SU-DHL-6 (cell line): ENCODE measurements around the gene ANKS1B.

Source experiments
- H2AFZ ChIP-seq: fragments of 200-600 bp; sonication (generic); 2 replicates; pipeline ENCODE4 v1.6.1; 2014; ENCODE audit warnings: low read depth, mild to moderate bottlenecking, moderate library complexity, mixed read lengths, antibody characterized with exemption, low read length; ENCODE audit not compliant: severe bottlenecking
- H3F3A ChIP-seq: fragments of 200-600 bp; shearing (Covaris generic); 2 replicates; pipeline ENCODE4 v1.6.0; 2016; ENCODE audit warnings: antibody characterized with exemption, mild to moderate bottlenecking; ENCODE audit not compliant: insufficient read depth
- H3K27ac ChIP-seq: fragments of 200-600 bp; sonication (generic); 2 replicates; pipeline ENCODE4 v1.5.1; 2016; ENCODE audit warnings: low read depth, mild to moderate bottlenecking, low read length, moderate library complexity, mixed read lengths
- H3K27me3 ChIP-seq: fragments of 200-600 bp; sonication (generic), shearing (Covaris generic); 2 replicates; pipeline ENCODE4 v1.6.0; 2014; ENCODE audit warnings: mild to moderate bottlenecking, low read length
- H3K36me3 ChIP-seq: fragments of 200-600 bp; sonication (generic); 2 replicates; pipeline ENCODE4 v1.6.1; 2014; ENCODE audit warnings: mild to moderate bottlenecking, low read length, mixed read lengths
- H3K4me2 ChIP-seq: fragments of 300-600, 200-600 bp; shearing (Covaris generic), sonication (generic); 2 replicates; pipeline ENCODE4 v1.6.0; 2014; ENCODE audit warnings: low read length, low read depth, mild to moderate bottlenecking; ENCODE audit not compliant: poor library complexity, severe bottlenecking
- H3K4me3 ChIP-seq: fragments of 200-600 bp; sonication (generic); 2 replicates; pipeline ENCODE4 v1.5.1; 2014; ENCODE audit warnings: antibody characterized with exemption, low read length, mild to moderate bottlenecking, mixed read lengths; ENCODE audit not compliant: insufficient read depth, poor library complexity, severe bottlenecking
- H3K79me2 ChIP-seq: fragments of 200-600 bp; sonication (generic); 2 replicates; pipeline ENCODE4 v1.6.1; 2014; ENCODE audit warnings: mild to moderate bottlenecking, low read length, moderate library complexity; ENCODE audit not compliant: insufficient read depth
- H3K9ac ChIP-seq: fragments of 200-600 bp; sonication (generic); 2 replicates; pipeline ENCODE4 v1.7.0; 2014; ENCODE audit warnings: mild to moderate bottlenecking, low read length
- H3K9me2 ChIP-seq: fragments of 200-600 bp; sonication (generic); replicated peaks from 2 replicates; pipeline ENCODE4 v1.6.1; 2014; ENCODE audit warnings: low read length; ENCODE audit not compliant: insufficient read depth
- H3K9me3 ChIP-seq: fragments of 200-600 bp; sonication (generic); 2 replicates; pipeline ENCODE4 v1.6.1; 2014; ENCODE audit warnings: low read length, mixed read lengths; ENCODE audit not compliant: insufficient read depth
- H4K20me1 ChIP-seq: fragments of 200-600 bp; sonication (generic); 2 replicates; pipeline ENCODE4 v1.6.1; 2014; ENCODE audit warnings: low read depth, mild to moderate bottlenecking, antibody characterized with exemption, low read length, moderate library complexity, mixed read lengths
- CTCF ChIP-seq: fragments of 200-600 bp; sonication (generic); IDR thresholded peaks from one replicate; pipeline ENCODE4 v1.5.1; 2017; ENCODE audit warnings: antibody characterized with exemption, mild to moderate bottlenecking, low read length, moderate library complexity; ENCODE audit not compliant: insufficient read depth, poor library complexity, severe bottlenecking
- EZH2phosphoT487 ChIP-seq: fragments of 200-600 bp; sonication (generic), shearing (Covaris generic); conservative IDR thresholded peaks from 2 replicates; pipeline ENCODE4 v1.6.1; 2018; ENCODE audit warnings: mild to moderate bottlenecking, antibody characterized with exemption, low read length, moderate library complexity, mixed read lengths

The ANKS1B gene

GRCh38 chr12:99392091-99392850, 592.5 kb downstream of the ANKS1B start:
- Histone ChIP-seq H3K27me3 (no peaks in the 10 kb centered on the region), H3K27ac (peak overlapping the region; percentile 79), H2AFZ (no peak overlapping the region), H3K4me2 (peak overlapping the region; percentile 25), H3K36me3 (no peaks in the 10 kb centered on the region), H4K20me1 (no peaks in the 10 kb centered on the region), H3K79me2 (no peaks in the 10 kb centered on the region), H3K4me3 (no peak overlapping the region), H3K9me3 (no peaks in the 10 kb centered on the region), H3K9ac (no peak overlapping the region; the same call in 1 of the 2 replicates), H3F3A (no peaks in the 10 kb centered on the region), H3K9me2 (no peaks in the 10 kb centered on the region)
- TF ChIP-seq CTCF, result no peak
- no peak for TF ChIP-seq EZH2phosphoT487

GRCh38 chr12:99390707-99391106, 594.0 kb downstream of the ANKS1B start:
- no peaks in the 10 kb centered on the region for H3K27me3 ChIP-seq
- H2AFZ ChIP-seq, result no peak overlapping the region
- no peaks in the 10 kb centered on the region for H3F3A ChIP-seq
- TF ChIP-seq CTCF, result no peak
- TF ChIP-seq EZH2phosphoT487, result no peak
- H3K9me2 ChIP-seq, result no peaks in the 10 kb centered on the region
- no peak overlapping the region for H3K4me2 ChIP-seq
- H3K9me3 ChIP-seq, result no peaks in the 10 kb centered on the region
- no peak overlapping the region for H3K4me3 ChIP-seq
- H3K36me3 ChIP-seq, result no peaks in the 10 kb centered on the region
- no peak overlapping the region for H3K9ac ChIP-seq
- H3K27ac ChIP-seq, result peak overlapping the region; percentile 79
- no peaks in the 10 kb centered on the region for H3K79me2 ChIP-seq
- H4K20me1 ChIP-seq, result no peaks in the 10 kb centered on the region

- H3K27ac ChIP-seq, result peak overlapping the region; percentile 52; the same call in 1 of the 2 replicates
- H3K36me3 ChIP-seq, result no peaks in the 10 kb centered on the region
- no peaks in the 10 kb centered on the region for H4K20me1 ChIP-seq
- no peaks in the 10 kb centered on the region for H3K9me3 ChIP-seq
- no peaks in the 10 kb centered on the region for H3K79me2 ChIP-seq
- no peak overlapping the region for H3K4me2 ChIP-seq
- no peak overlapping the region for H2AFZ ChIP-seq
- TF ChIP-seq CTCF, result no peak
- no peak overlapping the region for H3K9ac ChIP-seq
- H3F3A ChIP-seq, result no peaks in the 10 kb centered on the region
- no peaks in the 10 kb centered on the region for H3K27me3 ChIP-seq
- H3K9me2 ChIP-seq, result no peaks in the 10 kb centered on the region
- H3K4me3 ChIP-seq, result no peak overlapping the region
Measured at GRCh38 chr12:99389751-99390150, 595.0 kb downstream of the ANKS1B start.
